Embryonic facial prominence (tissue), 1 donor: ENCODE results near the gene AKAP6.
A peak's percentile ranks its signal among the peaks of the same experiment; 100 is the strongest.

Experiments
- DNase-seq: peaks from one replicate; pipeline ENCODE4 v3.0.0-alpha.2; 2016; ENCODE audit errors: extremely low spot score

AKAP6 gene

DNA sequence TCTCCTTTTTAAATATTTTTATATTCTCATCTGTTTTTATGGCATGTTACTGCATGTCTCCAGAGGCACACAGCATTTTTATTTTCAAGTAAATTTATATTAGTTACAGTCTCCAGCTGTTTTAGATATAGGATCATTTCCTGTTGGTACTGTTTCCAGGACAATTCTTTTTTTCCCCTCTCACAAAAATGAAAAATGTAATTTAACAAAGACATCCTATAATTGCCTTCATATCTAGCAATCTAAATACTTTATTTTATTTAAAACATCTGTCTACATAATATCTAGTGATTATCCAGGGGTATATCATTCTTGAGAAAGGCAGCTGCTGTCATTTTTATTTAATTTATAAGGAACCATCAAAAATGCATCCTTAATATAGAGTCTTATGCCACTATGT, 337.2 kb downstream of the AKAP6 start:
- peak; percentile 55 for DNase-seq

- DNase-seq, result no peak
Measured at GRCh38 chr14:32667287-32667686, 338.2 kb downstream of the AKAP6 start.

DNA sequence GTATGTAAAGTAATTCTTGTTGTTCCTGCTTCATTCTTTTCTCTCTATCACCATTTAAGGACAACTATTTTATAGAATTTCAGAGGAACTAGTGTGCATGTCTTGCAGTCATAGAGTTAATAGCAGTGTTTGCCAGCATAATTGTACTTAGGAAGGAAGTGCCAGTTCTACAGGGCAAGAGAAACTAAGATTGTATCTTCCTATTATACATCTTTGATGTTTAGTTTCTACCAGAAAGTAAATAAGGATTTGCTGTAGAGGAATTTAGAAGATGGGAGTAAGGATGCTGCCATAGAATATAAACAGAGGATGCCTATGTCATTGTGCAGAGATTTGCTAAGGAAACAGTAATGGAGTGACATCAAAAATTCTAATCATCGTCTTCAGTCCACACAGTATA, 338.7 kb downstream of the AKAP6 start:
- no peak for DNase-seq

DNA sequence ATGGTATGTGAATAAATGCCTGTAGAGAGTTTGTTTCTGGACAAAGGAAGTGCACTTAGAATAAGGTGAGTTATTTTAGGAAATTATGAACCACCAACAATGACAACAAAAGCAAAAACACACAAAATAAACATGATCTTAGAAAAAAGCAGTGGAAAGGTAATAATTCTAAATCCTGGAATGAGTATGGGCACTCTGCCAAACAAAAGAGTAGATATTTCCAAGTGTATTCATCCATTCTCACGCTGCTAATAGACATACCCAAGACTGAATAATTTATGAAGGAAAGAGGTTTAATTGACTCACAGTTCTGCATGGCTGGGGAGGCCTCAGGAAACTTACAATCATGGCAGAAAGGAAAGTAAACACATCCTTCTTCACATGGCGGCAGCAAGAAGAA, 340.3 kb downstream of the AKAP6 start:
- DNase-seq, result no peak

GRCh38 chr14:32675433-32675832, 346.3 kb downstream of the AKAP6 start:
- DNase-seq, result no peak

GRCh38 chr14:32677129-32677780, 348.2 kb downstream of the AKAP6 start:
- no peak for DNase-seq

GRCh38 chr14:32678088-32678487, 349.0 kb downstream of the AKAP6 start:
- DNase-seq, result no peak

DNA sequence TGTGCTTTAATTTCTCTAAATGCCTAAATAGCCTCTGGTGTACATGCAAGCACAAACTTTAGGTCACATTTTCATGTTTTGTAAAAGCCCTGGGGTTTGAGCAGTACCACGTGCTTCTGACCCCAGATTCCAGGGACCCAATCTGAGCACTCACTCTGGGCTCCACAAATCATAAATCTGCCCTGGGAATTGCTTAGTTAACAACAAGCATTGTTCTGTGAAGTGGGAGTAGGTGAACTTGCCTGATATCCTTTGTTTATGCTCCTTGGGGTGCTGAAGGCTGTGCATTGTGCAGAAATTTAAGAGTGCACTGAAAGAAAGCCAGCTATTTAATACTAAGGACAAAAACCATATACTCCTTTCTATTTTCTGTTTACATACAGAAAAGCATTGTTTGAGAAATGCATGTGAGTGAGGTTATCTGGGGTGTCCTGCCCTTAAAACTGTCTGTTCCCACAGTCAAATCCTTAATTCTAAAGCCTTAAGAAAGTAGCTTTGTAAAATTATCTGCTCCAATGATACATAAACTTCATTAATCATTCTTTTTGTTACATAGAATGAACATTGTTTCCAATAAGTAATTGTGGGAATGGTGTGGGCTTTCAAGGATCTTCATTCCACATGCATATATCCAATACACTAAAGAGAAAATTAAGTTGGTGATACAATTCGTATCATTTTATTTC, 351.0 kb downstream of the AKAP6 start:
- no peak for DNase-seq

GRCh38 chr14:32681598-32681997, 352.5 kb downstream of the AKAP6 start:
- DNase-seq, result no peak

GRCh38 chr14:32682214-32682613, 353.1 kb downstream of the AKAP6 start:
- no peak for DNase-seq

DNA sequence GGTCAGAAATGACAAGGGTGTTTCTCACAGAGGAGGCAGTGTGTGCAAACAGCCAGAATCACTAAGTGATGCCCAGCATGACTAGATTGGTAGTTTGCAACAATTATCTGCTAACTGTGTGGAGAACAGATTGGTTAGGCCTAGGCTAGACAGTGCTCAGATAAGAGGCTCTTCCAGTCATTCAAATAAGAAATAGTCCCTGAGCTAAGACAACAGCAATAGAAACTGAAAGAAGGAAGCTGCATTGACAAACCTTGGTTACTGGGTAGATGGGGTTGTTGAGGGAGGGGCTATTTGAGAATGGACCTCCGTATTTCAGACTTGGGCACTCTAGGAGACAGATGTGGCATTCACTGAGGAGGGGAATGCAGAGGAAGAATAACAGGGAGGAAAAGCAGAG, 354.6 kb downstream of the AKAP6 start:
- no peak for DNase-seq

- no peak for DNase-seq
Measured at GRCh38 chr14:32688941-32689340, 359.8 kb downstream of the AKAP6 start.

DNA sequence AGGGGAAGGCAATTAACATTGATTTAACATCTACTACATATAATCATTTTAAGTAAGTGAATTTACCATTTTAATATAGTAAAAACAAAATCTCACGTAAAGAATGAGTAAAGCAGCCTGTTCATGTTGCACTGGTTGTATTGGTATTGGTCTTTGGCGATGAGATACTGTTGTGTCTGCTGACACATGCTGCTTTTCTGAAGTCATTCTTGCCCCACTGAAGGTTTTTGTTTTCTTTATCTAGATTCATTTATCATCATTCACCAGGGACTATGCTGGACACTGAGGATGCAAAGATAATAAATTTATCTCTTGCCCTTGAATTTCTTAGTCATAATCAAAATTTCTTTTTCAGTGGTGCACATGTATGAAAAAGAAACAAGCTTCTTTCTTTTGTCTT, 363.3 kb downstream of the AKAP6 start:
- no peak for DNase-seq

DNA sequence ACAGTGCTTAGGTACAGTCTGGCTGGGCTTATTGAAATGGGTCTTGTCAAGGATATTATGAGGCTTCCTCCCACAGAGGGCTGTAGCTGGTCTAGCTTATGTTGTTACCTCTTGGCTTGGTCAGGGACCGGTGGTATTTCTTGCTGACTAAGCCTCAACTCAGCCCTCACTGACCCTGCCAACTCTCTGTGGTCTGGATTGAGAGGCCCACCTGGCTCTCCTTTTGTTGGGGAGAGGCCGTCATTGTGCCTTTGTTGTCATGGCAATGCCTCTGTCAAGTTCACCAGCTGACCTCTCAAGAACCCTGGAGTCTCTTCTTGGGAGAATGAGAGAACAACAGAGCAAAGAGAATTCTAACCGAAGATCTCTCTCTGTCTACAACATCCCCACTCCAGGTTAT, 364.0 kb downstream of the AKAP6 start:
- no peak for DNase-seq

GRCh38 chr14:32694795-32695449, 365.8 kb downstream of the AKAP6 start:
- no peak for DNase-seq

- DNase-seq, result no peak
Measured at GRCh38 chr14:32696325-32697091, 367.4 kb downstream of the AKAP6 start.

DNA sequence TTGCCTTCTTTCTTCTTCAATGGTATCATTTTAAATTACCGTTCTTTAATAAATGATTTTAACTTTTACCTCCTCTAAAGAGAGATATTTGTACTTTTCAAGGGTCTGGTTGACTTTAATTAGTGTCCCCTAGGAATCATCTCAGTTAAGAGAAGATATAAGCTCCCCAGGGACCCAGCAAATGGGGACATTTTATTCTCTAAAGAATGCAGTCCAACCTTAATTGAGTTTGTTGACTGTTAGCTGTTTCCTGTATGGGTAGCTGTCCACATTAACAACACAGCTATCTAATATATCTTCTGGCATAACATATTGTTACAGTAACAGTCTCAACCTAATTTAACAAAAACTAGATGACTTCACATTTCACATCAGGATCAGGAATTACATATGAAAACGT, 368.0 kb downstream of the AKAP6 start:
- DNase-seq, result no peak

- no peak for DNase-seq
Measured at GRCh38 chr14:32697704-32698103, 368.6 kb downstream of the AKAP6 start.

- DNase-seq, result no peak
Measured at GRCh38 chr14:32698831-32699230, 369.7 kb downstream of the AKAP6 start.

- DNase-seq, result no peak
Measured at GRCh38 chr14:32701475-32701874, 372.4 kb downstream of the AKAP6 start.

DNA sequence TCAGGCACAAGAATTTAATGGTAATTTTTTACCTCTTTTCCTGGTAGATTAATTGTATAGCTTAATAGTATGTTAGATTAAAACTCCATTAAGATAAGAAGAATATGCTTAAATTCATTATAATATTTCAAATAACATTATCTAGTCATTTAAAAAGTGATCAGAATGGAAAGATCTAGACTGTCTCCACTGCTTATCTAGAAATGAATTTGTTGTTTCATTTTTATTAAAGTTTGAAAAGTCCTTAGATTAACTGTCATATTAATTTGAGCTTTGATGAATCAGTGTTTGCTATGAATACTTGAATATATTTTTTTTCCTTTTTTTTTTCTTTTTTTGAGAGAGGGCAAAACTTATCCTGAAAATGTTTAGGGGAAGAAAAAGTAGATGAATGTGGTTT, 373.0 kb downstream of the AKAP6 start:
- DNase-seq, result no peak

DNA sequence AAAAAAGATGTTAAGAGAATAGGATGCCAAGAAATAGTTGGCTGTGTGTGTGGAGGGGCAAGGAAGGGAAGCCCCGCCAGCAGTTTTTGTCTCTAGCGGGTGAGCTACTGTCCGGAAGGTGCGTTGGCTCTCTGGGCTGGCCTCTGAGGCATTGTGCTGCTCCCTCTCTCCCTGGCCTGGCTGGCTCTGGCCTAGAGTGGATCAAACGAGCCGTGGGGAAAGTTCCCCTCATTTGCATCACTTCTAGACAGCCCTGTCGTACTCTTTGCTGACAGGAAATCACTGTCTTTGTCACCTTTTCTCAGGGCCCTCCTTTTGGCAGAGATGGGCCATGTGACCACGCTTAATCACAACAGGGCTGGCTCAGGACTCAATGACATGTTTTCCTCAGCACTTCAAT, 373.5 kb downstream of the AKAP6 start:
- DNase-seq, result no peak
